Measurements from ENCODE around the gene PEG3. TPM values are rescaled to one million over a fixed set of nuclear protein-coding genes. Genes with fewer than 3 reads are reported as not detected.

Gene PEG3
- total and polyA plus RNA-seq, 2 of the 8 experiments (the other 6 are each of a cell fraction or from before 2014, with no cell fraction given): not detected

GRCh38 chr19:56873493-56873892, 33.0 kb upstream of the PEG3 start:
- no peak overlapping the region for H2AK5ac ChIP-seq (ENCODE audit: low read depth, low read length)
- H3K4me2 ChIP-seq (ENCODE audit: insufficient read depth in 1 of 2, low read depth in 2 of 2, low read length in 2 of 2): no peak overlapping the region
- H3K56ac ChIP-seq (replicated peaks; ENCODE audit: insufficient read length, low read depth, low read length): no peak overlapping the region
- peaks cover 63 to 92% of the 10 kb centered on the region in 2 experiments for H3K9me3 ChIP-seq (ENCODE audit: insufficient read depth in 2 of 2, low read depth in 1 of 2, low read length in 1 of 2)
- no peak overlapping the region for H2BK12ac ChIP-seq (ENCODE audit: low read depth, low read length)
- H3K79me2 ChIP-seq (ENCODE audit: control insufficient read depth in 1 of 2, insufficient read depth in 2 of 2, low read length in 2 of 2): no peaks in the 10 kb centered on the region
- H3K14ac ChIP-seq (ENCODE audit: insufficient read length): no peak overlapping the region
- no peak overlapping the region for H3K27ac ChIP-seq (ENCODE audit: low read depth, low read length)
- 84% methylated on average over 5 of the region's 5 CpGs; no CpG with 5 or more reads in 1 of the 2 experiments for WGBS, 2 experiments (ENCODE audit: extremely low coverage in 1 of 2, insufficient coverage in 1 of 2, insufficient read length in 1 of 2, insufficient replicate concordance in 2 of 2, low coverage in 1 of 2, low lambda C conversion rate in 2 of 2, missing lambda C conversion rate in 1 of 2)
- H3K4me1 ChIP-seq (replicated peaks in 1 of 4; ENCODE audit: control insufficient read depth in 3 of 4, insufficient read depth in 4 of 4, low read length in 3 of 4): no peaks in the 10 kb centered on the region
- TF ChIP-seq SIRT6 (IDR thresholded peaks at IDR 0.05; ENCODE audit: low read length): no peak
- no peak for TF ChIP-seq CHD2 (IDR thresholded peaks at IDR 0.05; ENCODE audit: low read length)
- TF ChIP-seq KDM4A (IDR thresholded peaks at IDR 0.05; ENCODE audit: low read depth, low read length, severe bottlenecking): no peak
- no peak for TF ChIP-seq SP4 (IDR thresholded peaks at IDR 0.05; ENCODE audit: low read length)
- no peak for TF ChIP-seq HDAC2 (IDR thresholded peaks at IDR 0.05; ENCODE audit: borderline replicate concordance in 1 of 2, low read depth in 2 of 2, low read length in 2 of 2)
- no peak for TF ChIP-seq EGR1 (IDR thresholded peaks at IDR 0.05; ENCODE audit: borderline replicate concordance, low read depth, low read length)
- TF ChIP-seq POLR2AphosphoS5 (IDR thresholded peaks at IDR 0.05; ENCODE audit: low read depth, low read length): no peak
- TF ChIP-seq CTBP2 (IDR thresholded peaks at IDR 0.05; ENCODE audit: borderline replicate concordance, insufficient read depth, insufficient read length, low read length): no peak
- TF ChIP-seq JUND (IDR thresholded peaks at IDR 0.05; ENCODE audit: low read length): no peak
- ChIA-PET POLR2A (ENCODE audit: partially characterized antibody) (no interaction called here), CTCF (ENCODE audit: partially characterized antibody) (interaction anchor here (0.6 kb wide), 1 partner anchor 11 kb away, joined by 3 read pairs; no protein-coding TSS in a partner anchor)
- H4K8ac ChIP-seq (ENCODE audit: extremely low read depth, insufficient read depth, low read length): no peak overlapping the region
- no peak overlapping the region for H4K91ac ChIP-seq (replicated peaks; ENCODE audit: insufficient read length, low read length)
- no peak overlapping the region for H4K5ac ChIP-seq (ENCODE audit: insufficient read length, low read depth, low read length)
- DNase-seq (ENCODE audit: low read depth in 1 of 2, low spot score in 2 of 2) (no peak), FAIRE-seq (no peak)
- H3K79me1 ChIP-seq (ENCODE audit: low read depth, low read length): no peaks in the 10 kb centered on the region
- no peak overlapping the region for H2BK120ac ChIP-seq (replicated peaks; ENCODE audit: low read depth, low read length)
- H2BK5ac ChIP-seq (ENCODE audit: low read depth, low read length): no peak overlapping the region
- no peak overlapping the region for H3K4me3 ChIP-seq (ENCODE audit: extremely low read depth in 1 of 4, insufficient read depth in 2 of 4, low read depth in 3 of 4, low read length in 4 of 4)
- H3K9ac ChIP-seq (replicated peaks in 1 of 4; ENCODE audit: extremely low read depth in 1 of 4, low read depth in 3 of 4, low read length in 3 of 4): no peak overlapping the region
- H3K4ac ChIP-seq (replicated peaks; ENCODE audit: insufficient read length, low read depth, low read length): no peak overlapping the region
- no peak overlapping the region for H2BK20ac ChIP-seq (ENCODE audit: low read length)
- H3K27me3 ChIP-seq (replicated peaks in 1 of 4; ENCODE audit: control insufficient read depth in 3 of 4, extremely low read depth in 1 of 4, insufficient read depth in 3 of 4, low read length in 3 of 4): no peaks in the 10 kb centered on the region
- H2AFZ ChIP-seq (ENCODE audit: low read length): no peak overlapping the region
- H3K18ac ChIP-seq (ENCODE audit: extremely low read depth, low read length): no peak overlapping the region
- no peaks in the 10 kb centered on the region for H4K20me1 ChIP-seq (replicated peaks in 1 of 2; ENCODE audit: control insufficient read depth in 1 of 2, insufficient read depth in 2 of 2, low read length in 2 of 2)
- H3K36me3 ChIP-seq (ENCODE audit: control insufficient read depth in 2 of 4, insufficient read depth in 4 of 4, low read length in 3 of 4): no peaks in the 10 kb centered on the region
- H2BK15ac ChIP-seq (ENCODE audit: low read length): no peak overlapping the region
- H3K23me2 ChIP-seq (ENCODE audit: low read depth, low read length): peaks cover 5% of the 10 kb centered on the region; the same call in 1 of the 2 replicates
- H3K23ac ChIP-seq (ENCODE audit: insufficient read length): no peak overlapping the region
